NCI-H226 (cell line): ENCODE results near the gene DGCR8.

Experiments used
- DNase-seq: peaks from one replicate; pipeline ENCODE4 v3.0.0-alpha.2; 2015

The DGCR8 gene

DNA sequence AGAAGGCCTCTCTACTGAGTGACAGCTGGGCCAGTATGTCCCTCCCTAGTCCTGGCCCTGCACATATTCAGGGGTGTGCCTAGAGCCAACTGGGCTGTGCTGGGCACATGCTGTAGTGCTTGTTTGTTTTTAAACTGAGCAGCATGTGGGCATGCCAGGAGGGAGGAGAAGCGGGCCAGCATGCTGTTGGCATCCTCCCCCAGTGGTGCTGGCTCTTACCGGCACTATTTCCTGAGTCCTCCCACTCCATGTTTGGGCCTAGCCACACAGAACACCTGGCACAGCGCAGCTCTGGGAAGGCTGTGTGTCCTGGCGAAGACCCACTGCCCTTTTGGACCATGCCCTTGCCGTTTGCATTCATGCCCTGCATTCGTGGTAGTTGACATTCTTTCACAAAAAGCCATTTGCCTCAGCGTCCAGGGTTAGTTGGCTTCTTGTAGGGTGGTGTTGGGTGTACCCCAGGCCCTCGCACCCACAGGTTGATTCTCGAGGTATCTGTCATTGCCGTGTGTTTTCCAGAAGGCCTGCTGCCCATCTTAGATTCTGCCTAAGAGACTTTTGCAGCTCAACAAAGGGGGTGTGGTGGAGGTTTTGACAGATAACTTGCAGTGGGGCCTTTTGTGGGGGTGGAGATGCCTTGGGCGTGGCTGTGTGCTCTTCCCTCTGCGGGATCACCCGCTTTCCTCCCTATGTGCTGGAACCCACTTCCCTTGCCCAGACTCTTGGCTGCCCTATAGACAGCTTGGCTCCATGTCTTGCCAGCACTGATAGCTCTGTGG is 13.6 kb downstream of the DGCR8 start:
- DNase-seq = no peak

DNA sequence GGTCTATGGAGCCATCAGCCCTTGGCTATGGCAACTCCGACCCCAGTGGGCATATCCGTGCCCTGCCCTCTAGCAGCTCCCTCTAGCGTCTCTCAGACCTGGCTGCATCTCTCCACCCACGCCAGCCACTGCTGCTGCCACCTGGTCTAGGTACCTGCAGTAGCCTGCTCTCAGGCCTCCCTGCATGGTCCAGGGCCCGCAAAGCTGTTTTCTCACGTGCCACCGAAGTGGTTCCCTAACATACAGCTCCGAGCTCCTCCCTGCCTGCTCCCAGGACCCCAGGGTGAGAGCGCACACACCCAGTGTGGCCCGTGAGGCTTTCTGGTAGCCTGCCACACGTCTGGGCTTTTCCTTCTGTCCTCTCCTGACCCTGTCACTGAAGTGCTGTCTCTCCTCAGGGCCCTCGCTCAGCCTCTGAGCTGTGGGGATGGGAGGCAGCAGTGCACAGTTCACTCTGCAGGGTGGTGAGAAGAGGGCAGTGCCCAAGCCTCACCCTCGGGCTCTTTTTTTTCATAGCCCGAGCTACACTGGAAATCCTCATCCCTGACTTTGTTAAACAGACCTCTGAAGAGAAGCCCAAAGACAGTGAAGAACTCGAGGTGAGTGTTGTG is 14.3 kb downstream of the DGCR8 start:
- no peak for DNase-seq

DNA sequence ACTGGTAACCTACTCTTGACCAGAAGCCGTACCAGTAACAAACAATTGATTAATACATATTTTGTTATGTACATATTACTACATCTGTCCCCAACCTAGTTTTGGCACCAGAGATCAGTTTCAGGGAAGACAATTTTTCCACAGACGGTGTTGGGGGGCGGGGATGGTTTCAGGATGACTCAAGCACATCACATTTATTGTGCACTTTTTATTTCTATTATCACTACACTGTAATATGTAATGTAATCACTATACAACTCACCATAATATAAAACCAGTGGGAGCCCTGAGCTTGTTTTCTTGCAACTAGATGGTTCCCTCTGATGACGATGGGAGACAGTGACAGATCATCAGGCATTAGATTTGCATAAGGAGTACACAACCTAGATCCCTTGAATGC is 15.5 kb downstream of the DGCR8 start:
- DNase-seq = no peak

DNA sequence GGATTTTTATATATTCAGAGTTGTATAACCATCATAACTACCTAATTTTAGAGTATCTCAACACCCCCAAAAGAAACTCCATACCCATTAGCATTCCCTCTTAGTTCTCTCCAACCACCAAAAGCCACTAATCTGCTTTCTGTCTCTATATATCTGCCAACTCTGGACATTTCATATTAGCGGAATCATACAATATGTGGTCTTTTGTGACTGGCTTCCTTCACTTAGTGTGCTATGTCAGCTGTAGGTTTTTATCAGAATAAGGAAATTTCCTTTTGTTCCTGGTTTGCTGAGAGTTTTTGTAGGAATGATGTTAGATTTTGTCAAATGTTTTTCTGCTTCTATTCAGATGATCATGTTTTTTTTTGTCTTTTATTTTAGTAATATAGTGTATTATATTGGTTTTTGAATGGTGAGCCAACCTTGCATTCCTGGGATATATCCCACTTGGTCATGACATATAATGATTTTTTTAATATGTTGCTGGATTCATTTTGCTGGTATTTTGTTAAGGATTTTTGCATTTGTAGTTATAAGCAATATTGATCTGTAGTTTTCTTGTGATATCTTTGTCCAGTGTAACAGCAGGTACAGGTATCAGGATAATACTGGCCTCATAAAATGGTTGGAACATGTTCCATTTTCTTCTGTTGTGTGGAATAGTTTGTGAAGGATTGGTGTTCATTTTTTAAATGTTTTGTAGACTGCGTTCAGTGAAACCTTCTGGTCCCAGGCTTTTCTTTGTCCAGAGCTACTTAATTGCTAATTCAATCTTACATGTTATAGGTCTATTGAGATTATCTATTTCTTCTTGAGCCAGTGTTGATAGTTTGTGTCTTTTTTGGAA is 16.8 kb downstream of the DGCR8 start:
- no peak for DNase-seq

DNA sequence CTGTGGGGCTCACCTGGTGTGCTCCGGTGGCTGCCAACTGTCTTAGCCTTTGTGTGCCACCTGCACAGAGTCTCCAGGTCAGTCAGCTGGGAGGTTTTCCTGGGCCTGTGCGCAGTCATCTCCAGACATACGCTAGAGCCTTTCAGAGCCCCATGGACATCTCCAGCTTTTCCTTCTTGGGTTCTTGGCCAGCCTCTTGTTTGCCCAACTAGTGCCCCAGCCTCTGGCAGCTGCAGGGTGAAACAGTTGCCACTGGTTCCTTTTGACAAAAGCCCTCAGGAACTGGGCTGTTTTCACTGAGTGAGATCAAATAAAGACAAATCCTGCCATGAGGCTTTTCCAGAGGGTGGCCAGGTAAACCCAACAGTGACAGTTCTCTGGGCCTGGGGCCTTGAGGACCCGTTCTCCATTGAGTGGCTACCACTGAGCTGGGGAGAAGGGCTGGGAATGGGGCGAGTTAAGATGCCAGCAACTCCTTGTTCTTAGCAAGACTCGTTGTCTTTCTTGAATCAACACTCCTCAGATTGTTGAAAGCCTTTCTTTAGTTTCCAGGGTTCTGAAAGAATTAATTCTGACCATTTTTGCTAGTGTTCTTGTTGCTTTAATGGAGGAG is 19.2 kb downstream of the DGCR8 start:
- DNase-seq = no peak

DNA sequence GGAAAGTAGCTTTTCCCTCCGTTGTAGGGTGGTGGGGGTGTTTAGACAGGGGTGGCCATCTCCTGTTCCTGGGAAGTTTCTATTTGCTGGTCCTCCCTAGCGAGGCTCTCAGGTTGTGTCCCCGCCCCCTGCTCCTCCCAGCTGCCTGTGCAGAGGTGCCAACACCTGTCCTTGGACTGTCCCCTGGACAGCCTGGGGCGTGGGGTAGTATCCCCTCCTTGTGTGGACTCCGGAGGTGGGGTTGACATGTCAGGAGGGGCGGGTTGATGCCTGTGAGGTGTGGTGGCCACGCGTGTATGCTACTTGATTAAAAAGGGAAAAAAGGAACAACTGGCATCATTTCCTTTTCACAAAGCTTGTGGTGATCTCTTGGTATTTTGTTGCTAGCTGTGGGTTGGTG is 21.6 kb downstream of the DGCR8 start:
- no peak for DNase-seq

DNA sequence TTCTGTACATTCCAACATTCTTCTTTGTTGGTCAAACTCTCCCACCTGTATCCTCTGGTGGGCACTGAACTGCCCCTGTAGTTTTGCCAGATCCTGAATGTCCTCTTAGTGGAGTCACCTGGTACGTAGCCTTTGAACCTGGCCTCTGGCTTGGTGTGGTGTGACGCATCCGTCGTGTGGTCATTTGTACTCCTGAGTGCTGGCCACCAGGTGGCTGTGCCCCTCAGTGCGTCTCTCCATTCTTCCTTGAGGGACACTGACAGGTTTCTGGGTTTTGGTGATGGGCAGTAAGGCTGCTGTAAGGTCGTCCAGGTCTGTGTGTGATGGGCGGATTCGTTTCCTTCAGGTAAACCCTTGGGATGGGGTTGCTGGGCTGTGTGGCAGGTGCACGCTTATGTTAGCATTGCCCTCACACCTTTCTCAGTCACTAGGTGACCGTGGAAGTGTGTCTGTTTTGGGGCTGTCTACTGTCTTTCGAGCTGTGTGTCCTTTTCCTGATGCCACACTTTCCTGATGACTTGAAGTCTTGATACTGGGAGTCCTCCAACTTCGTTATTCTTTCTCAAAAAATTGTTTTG is 22.3 kb downstream of the DGCR8 start:
- DNase-seq = no peak

DNA sequence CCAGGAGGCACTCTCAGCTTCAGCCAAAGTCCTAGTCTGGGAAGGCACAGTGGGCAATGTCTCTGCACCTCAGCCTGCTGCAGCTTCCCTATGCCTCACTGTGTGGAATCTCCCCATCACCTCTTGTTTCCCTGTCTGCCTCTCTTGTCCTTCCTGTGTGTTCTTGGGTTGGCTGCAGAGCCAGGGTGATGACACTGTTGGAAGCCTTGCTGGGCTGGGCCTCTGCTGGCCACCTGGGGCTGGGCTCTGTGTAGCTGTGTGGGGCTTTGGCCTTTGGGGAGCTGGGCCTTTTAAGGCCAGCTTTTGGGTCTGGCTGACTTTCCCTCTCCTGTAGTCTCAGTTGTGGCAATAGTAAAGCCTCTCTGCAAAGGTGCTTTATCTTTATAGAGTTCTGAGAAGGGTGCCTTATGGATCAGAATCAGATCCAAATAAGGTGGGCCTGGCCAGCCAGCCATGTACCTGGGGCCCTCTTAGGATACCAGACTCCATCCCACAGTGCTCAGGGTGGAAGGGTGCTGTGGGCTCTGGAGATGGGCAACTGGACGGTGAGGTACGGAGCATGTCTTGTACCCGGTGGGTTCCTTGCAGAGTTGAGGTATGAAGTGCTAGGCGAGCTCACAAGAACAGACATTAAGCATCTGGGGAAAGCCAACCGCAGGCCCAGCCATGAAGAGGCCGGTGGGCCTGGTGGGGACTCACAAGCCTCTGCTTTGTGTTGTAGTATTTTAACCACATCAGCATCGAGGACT is 25.6 kb downstream of the DGCR8 start:
- DNase-seq = no peak

DNA sequence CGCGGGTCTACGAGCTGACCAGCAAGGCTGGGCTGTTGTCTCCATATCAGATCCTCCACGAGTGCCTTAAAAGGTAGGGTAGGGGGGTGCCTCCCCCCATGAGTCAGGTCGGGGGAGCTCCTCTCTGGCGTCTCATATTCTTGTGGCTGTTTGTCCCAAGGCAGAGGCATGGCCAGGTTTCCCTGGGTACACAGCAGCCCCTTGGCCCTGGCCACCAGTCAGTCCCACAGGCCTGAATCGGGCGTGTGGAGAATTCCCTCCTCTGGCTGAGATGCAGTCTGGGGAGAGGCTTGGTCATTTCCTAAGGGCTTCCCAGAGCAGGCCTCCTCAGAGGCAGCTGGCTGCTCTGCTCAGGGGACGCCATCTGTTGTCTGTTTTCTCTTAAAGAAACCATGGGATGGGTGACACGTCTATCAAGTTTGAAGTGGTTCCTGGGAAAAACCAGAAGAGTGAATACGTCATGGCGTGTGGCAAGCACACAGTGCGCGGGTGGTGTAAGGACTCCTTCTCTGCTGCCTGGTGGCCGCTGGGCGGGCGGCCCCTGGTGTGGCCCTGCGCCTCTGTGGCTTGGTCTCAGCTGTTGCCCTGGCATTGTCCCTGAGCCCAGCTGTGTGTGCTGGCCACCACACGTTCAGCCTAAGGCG is 26.3 kb downstream of the DGCR8 start:
- no peak for DNase-seq

DNA sequence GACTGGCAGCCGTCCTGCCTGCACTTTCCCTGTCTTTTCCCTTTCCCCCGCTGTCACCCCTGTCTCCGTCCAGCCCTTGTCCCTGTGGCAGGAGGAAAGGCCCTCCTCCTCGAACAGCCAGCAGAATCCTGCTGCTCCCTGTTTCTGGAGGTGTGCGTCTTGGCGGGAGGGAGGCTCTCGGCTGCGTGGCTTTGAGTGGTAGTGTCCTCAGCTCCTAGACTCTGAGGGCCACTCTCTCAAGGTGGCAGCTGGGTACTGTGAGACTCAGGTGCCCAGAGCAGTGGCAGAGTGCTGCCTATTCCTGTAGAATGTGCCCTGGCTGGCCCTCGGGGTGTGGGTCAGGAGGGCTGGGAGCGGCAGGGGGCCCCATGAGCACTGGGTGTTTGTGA is 26.8 kb downstream of the DGCR8 start:
- no peak for DNase-seq

DNA sequence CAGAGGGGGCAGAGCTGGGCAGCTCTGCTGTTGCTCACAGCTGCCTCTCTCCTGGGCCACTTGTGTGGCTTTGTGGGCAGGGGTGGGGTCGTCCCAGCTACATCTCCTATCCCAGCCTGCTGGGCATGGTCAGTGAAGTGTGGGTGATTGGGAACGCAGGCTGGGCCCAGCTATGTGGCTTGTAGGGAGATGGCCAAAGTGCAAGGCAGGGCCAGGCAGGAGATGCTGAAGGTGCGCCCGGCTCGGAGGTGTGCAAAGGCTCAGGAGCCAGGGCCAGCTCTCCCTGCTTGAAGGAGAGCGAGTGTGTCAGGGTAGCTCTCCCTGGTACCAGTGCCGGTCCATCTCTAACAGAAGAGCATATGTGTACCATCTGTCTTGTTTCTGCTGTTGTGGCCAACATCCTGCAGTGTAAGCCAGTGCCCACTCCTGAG is 27.4 kb downstream of the DGCR8 start:
- DNase-seq = no peak

DNA sequence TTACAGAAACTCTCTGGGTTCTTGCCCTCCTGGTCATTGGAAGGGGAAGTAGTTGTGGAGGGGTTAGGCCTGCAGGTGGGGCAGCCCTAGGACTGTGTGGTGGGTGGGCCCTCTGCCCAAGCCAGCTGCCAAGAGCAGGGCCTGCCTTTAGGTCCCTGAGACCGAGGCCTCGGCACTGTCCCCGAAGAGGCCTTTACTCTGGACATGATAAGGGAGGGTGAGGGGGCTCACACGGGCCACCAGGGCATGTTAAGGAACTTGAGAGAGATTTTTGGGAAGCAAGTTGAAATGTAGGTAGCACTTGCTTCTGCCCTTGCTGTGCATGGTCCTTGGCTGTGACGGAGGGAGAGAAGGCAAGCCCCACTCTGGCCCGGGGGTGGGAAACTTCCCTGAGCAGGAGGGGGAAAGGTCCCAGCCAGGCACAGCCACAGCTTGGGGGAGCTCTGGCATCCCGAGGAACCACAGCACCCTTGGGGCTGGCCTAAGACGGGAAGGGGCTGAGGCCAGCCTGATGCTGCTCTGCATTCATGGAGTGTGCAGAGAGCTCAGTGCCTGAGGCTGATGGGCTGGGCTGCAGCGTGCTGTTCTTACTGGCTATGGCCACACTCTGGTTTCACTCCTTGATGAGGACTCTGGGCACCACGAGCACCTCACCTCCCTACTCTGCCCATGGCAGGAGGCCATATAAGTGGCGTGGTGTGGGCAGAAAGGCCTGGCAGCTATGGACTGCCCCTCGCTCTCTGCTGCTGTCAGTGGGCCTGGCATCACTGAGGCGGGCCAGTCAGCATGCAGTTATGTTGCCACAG is 28.1 kb downstream of the DGCR8 start:
- no peak for DNase-seq

DNA sequence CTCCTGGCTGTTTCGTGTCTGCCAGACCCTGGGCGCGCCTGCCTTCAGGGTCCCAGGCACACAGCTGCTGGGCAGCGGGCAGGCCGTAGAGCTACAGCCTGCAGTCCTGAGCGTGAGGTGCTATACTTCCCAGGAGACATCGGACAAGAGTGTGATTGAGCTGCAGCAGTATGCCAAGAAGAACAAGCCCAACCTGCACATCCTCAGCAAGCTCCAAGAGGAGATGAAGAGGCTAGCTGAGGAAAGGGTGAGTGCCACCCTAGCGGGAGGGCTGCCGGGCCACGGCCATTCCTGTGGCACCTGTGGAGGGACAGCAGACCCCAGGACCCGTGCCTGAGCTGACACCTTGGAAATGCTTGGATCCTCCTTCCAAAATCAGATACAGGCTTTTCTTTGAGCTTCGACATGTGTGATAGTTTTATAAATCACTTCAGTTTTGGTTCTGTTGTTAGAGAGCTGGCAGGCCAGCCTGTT is 28.8 kb downstream of the DGCR8 start:
- DNase-seq = no peak

DNA sequence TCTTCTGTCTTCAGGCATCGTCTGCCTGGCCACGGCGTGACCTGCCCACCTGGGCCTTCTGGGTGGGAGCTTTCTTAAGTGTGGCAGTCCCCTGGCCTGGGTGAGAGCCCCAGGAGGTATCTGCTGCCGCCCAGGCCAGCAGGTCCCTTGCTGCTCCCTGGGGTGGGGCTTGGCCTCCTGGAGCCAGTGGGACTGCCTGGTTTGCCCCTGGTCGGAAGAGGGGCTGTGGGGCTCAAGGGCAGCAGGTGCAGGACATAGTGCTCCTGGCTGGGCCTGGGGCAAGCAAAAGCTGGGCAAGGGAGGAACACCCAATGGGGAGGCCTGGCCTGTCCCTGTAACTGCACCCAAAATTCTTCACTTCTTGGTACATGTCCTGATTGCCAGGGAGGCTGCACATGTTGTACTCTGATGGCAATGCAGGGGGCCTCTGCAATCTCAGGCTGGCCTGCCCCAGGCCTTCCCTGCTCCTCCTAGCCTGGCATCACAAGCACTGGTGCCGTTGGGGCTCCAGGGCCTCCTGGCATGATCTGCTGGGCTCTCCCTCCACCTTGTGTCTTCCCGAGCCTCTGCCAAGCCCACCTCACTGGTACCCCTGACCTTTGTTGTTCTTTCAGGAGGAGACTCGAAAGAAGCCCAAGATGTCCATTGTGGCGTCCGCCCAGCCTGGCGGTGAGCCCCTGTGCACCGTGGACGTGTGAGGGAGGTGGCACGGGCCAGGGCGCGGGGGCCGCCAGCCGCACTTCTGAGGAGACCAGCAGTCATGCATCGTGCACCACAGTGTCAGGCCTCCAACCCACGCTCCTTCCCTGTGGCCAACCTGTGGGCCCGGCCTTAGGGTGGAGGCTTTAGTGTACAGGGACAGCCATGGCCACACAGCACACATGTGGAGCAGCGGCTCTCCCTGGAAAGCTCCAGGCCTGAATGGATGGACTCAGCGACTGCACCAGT is 29.6 kb downstream of the DGCR8 start:
- no peak for DNase-seq

DNA sequence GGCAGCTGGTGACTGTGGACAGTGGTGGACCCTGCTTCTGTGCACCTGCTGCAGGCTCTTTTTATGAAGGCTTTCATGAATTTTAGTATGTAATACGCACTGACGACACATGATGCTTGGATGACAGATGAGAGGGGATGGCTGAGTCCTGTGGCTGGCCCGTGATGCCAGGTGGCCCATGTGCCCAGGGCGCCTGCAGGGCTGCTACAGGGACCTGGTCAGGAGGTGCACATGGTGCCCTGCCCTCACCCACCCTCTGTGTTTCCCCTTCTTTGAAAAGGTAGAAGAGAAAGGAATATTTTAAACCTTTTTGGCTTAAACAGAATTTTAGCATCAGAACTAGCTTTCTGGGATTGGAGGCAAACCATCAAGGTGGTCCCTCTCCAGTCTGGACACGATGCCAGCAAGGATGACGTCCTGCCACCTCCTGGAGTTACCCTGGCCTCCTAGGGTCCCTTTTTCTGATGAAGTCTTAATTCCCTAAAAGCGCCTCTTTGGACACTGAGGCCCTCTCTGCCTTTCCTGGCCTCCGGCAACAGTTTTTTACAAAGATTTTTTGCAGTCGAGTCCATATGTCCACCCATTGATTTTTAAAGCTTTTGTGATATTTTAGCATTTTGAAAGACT is 30.4 kb downstream of the DGCR8 start:
- no peak for DNase-seq

DNA sequence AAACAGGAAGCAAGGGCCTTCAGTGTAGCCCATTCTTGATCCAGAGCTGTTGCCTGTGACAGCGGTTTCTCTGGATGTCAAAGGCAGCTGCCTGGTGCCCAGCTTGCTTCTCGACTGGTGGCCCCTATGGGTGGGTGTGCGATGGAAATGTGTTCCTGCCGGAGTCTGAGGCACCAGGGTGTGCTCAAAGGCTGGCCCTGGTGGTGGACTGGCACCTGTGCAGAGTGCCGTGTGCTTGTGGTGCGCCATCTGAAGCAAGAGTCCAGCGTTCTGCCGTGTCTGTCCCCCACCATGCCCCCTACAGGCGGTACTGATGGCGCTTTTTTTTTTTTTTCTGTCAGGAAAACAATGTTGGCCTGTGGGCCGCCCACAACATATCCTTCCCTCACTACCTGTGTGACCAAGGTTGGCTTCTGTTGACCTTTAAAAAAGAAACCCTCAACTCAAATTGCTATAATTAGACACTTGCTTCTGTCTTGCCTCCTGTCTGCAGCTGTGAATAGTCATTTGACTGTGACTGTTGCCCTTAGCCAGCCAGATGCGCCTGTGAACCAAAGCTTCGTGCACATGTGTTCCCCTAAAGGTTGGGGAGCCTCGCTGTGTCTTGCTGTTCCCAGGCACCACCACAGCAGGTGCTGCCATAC is 31.1 kb downstream of the DGCR8 start:
- DNase-seq = no peak

DNA sequence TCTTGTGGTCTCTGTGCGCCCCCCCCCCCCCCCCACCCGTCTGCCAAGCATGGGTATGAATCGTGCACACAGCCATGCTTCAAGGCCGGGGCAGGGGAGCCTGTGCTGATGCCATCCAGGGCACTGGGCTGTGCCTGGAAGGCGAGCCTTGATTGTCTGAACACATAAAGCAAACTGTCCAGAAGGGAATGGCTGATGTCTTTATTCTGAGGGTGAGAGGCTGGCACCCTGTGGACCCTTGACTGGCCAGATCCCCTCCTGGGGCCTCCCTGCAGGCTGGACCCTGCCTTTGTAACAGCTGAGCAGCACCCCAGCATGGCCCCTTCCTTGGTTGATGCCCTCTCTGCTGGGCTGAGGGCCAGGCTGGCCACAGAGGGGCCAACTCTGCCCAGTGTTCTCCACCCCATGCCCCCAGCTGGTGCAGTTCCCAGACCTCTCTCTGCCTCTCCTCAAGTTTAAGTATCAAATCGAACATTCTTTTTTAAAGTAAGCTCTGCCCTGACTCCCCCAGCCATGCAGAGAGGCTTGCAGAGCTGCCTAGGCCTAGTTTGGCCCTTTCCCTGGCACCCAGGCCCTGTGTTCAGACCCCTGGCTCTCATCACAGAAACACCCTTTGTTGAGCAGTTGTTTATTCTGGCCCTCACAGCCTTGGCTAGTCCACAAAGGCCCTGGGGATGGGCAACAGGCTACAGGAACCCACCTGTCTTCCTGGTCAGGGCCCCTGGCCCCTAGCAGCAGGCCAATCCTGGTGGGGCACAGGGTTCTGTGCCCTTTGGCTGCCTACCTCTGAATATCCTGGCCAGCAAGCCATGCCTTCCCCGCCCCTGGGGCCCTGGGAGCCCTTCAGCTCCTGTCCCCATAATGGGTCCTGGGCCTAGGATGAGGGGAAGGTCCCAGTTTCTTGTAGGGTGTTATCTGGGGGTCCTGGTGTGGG is 31.9 kb downstream of the DGCR8 start:
- no peak for DNase-seq
